OCI-LY3 (cell line): ENCODE measurements around the gene IGFL4.

Experiments
- CTCF ChIP-seq: fragments of 200-600, 300-600 bp; sonication (generic); IDR thresholded peaks from 2 replicates; pipeline ENCODE4 v1.5.1; 2014; ENCODE audit warnings: antibody characterized with exemption, low read length, low read depth
- EZH2phosphoT487 ChIP-seq: fragments of 200-600 bp; shearing (Covaris generic); IDR thresholded peaks from 2 replicates; pipeline ENCODE4 v1.6.1; 2018; ENCODE audit warnings: antibody characterized with exemption, mixed run types, low read depth

- no peak; the same call in 1 of the 2 replicates for TF ChIP-seq CTCF
- no peak for TF ChIP-seq EZH2phosphoT487
These were observed 23.7 kb downstream of the IGFL4 start for GRCh38 chr19:46017095-46017429.
